Ovary (tissue), 3 donors: ENCODE data around the gene TMEM235.

ENCODE experiments used
- CTCF ChIP-seq, 3 donors: fragments of 450-650 bp in 2 of 3; fragments of 200-600 bp in 1 of 3; IDR thresholded peaks; one replicate each; pipeline versions ENCODE4 v1.5.1 to v1.8.0; 2016 to 2022; ENCODE audit warnings: antibody characterized with exemption in 3 of 3, mild to moderate bottlenecking in 1 of 3
- POLR2A ChIP-seq: fragments of 450-650 bp; IDR thresholded peaks from one replicate; pipeline ENCODE4 v1.6.1; 2017; ENCODE audit warnings: antibody characterized with exemption, mild to moderate bottlenecking, moderate library complexity
- donor health status: DM: no; HTN: no; CAD: no.

DNA sequence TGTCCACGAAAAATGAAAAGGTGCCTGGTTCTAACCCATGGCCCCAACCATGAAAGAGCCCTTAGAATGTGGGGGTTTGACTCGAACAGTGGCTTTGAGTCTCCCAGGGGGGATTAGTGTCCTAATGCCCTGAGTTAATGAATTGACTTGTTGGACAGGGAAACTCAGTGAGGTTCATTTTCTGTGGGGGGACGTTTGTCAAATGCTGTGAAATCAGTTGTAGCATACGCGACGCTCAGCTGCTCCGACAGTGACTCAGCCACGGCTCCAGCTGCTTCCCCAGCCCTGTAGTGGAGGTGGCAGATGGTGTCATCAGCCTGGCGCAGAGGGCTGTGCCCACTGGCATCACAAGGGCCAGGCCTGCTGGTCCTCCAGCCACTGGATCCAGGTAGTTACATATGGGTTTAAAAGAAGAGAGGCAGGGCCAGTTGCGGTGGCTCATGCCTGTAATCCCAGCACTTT, 3.9 kb upstream of the TMEM235 start:
- TF ChIP-seq CTCF (IDR thresholded peaks at IDR 0.05) (no peak), POLR2A (no peak)
